H9 (cell line): ENCODE results near the gene ARHGAP35. TPM values are rescaled to one million over a fixed set of nuclear protein-coding genes. Genes with fewer than 3 reads are reported as not detected.

Experiments
- DNase-seq: peaks from one replicate; pipeline ENCODE4 v3.0.0-alpha.2; 2017
- H2AFZ ChIP-seq: one replicate; pipeline ENCODE4 v1.6.1; 2013; ENCODE audit warnings: mild to moderate bottlenecking, low read length, control low read depth, moderate library complexity
- H2AK5ac ChIP-seq: 2 replicates; pipeline ENCODE4 v1.6.1; 2013; ENCODE audit warnings: low read length, control low read depth, mixed read lengths; ENCODE audit not compliant: insufficient read length
- H2BK120ac ChIP-seq: one replicate; pipeline ENCODE4 v1.6.1; 2013; ENCODE audit warnings: low read depth, mild to moderate bottlenecking, low read length, control low read depth, inconsistent platforms; ENCODE audit not compliant: poor library complexity, severe bottlenecking
- H2BK12ac ChIP-seq: 2 replicates; pipeline ENCODE4 v1.6.1; 2013; ENCODE audit warnings: low read length, control low read depth, mixed read lengths, low read depth; ENCODE audit not compliant: insufficient read length
- H2BK15ac ChIP-seq: 2 replicates; pipeline ENCODE4 v1.6.1; 2013; ENCODE audit warnings: low read depth, low read length, control low read depth
- H2BK20ac ChIP-seq: one replicate; pipeline ENCODE4 v1.6.1; 2013; ENCODE audit warnings: low read depth, mild to moderate bottlenecking, low read length, control low read depth, inconsistent platforms; ENCODE audit not compliant: poor library complexity, severe bottlenecking
- H2BK5ac ChIP-seq: 2 replicates; pipeline ENCODE4 v1.6.1; 2013; ENCODE audit warnings: low read length, control low read depth, mixed read lengths; ENCODE audit not compliant: insufficient read length
- H3K14ac ChIP-seq: 2 replicates; pipeline ENCODE4 v1.6.1; 2013; ENCODE audit warnings: low read length, control low read depth; ENCODE audit not compliant: insufficient read depth
- H3K18ac ChIP-seq: 2 replicates; pipeline ENCODE4 v1.6.1; 2013; ENCODE audit warnings: low read depth, mild to moderate bottlenecking, mixed read lengths, low read length, control low read depth; ENCODE audit not compliant: insufficient read length
- H3K23ac ChIP-seq: 2 replicates; pipeline ENCODE4 v1.6.1; 2013; ENCODE audit warnings: low read length, control low read depth, mixed read lengths, low read depth; ENCODE audit not compliant: insufficient read length
- H3K23me2 ChIP-seq: 2 replicates; pipeline ENCODE4 v1.6.1; 2013; ENCODE audit warnings: low read depth, mild to moderate bottlenecking, mixed read lengths, low read length, control low read depth; ENCODE audit not compliant: insufficient read length, poor library complexity, severe bottlenecking
- H3K27ac ChIP-seq: 2 replicates; pipeline ENCODE4 v1.5.1; 2013; ENCODE audit warnings: low read length, control low read depth, mixed read lengths, low read depth; ENCODE audit not compliant: insufficient read length
- H3K27me3 ChIP-seq: 2 replicates; pipeline ENCODE4 v1.6.1; 2013; ENCODE audit warnings: low read length, control low read depth, inconsistent platforms; ENCODE audit not compliant: insufficient read depth
- H3K4ac ChIP-seq: 2 replicates; pipeline ENCODE4 v1.6.1; 2013; ENCODE audit warnings: low read depth, mild to moderate bottlenecking, control low read depth, inconsistent platforms, low read length, moderate library complexity
- H3K4me1 ChIP-seq: 2 replicates; pipeline ENCODE4 v1.6.1; 2013; ENCODE audit warnings: low read length, control low read depth, inconsistent platforms; ENCODE audit not compliant: insufficient read depth
- H3K4me2 ChIP-seq: 2 replicates; pipeline ENCODE4 v1.6.1; 2013; ENCODE audit warnings: low read length, control low read depth, mixed read lengths; ENCODE audit not compliant: insufficient read length, insufficient read depth
- H3K56ac ChIP-seq: 2 replicates; pipeline ENCODE4 v1.6.1; 2013; ENCODE audit warnings: low read depth, mild to moderate bottlenecking, mixed read lengths, low read length, control low read depth; ENCODE audit not compliant: insufficient read length
- H3K79me1 ChIP-seq: 2 replicates; pipeline ENCODE4 v1.6.1; 2013; ENCODE audit warnings: low read depth, mild to moderate bottlenecking, moderate library complexity, low read length, control low read depth, inconsistent platforms; ENCODE audit not compliant: insufficient read depth, poor library complexity, severe bottlenecking
- H3K79me2 ChIP-seq: 2 replicates; pipeline ENCODE4 v1.6.1; 2013; ENCODE audit warnings: low read length, control low read depth, inconsistent platforms; ENCODE audit not compliant: insufficient read depth
- H3K9ac ChIP-seq: 2 replicates; pipeline ENCODE4 v1.6.1; 2013; ENCODE audit warnings: low read length, control low read depth, mixed read lengths; ENCODE audit not compliant: insufficient read length; ENCODE audit errors: extremely low read depth
- H3K9me3 ChIP-seq: one replicate; pipeline ENCODE4 v1.6.1; 2013; ENCODE audit warnings: low read depth, low read length, inconsistent platforms; ENCODE audit not compliant: control insufficient read depth
- H3T11ph ChIP-seq: one replicate; pipeline ENCODE4 v1.6.1; 2013; ENCODE audit warnings: mild to moderate bottlenecking, low read length, control low read depth, inconsistent platforms
- H4K20me1 ChIP-seq: one replicate; pipeline ENCODE4 v1.6.1; 2013; ENCODE audit not compliant: control insufficient read depth, insufficient read length, insufficient read depth
- H4K5ac ChIP-seq: 2 replicates; pipeline ENCODE4 v1.6.1; 2013; ENCODE audit warnings: low read depth, mild to moderate bottlenecking, mixed read lengths, low read length, control low read depth; ENCODE audit not compliant: insufficient read length
- H4K8ac ChIP-seq: replicated peaks from 2 replicates; pipeline ENCODE4 v1.6.1; 2013; ENCODE audit warnings: low read length, control low read depth, mixed read lengths, low read depth; ENCODE audit not compliant: insufficient read length
- H4K91ac ChIP-seq: 2 replicates; pipeline ENCODE4 v1.6.1; 2013; ENCODE audit warnings: low read depth, mild to moderate bottlenecking, moderate library complexity, mixed read lengths, low read length, control low read depth; ENCODE audit not compliant: insufficient read length
- H3K27ac Mint-ChIP-seq, 3 experiments: 2 replicates in 2 of 3; 3 replicates in 1 of 3; pipeline ENCODE4 v1.8.0; 2020 to 2021; ENCODE audit warnings: mixed read lengths in 3 of 3, mild to moderate bottlenecking in 1 of 3, moderate library complexity in 1 of 3
- H3K27me3 Mint-ChIP-seq: 2 replicates; pipeline ENCODE4 v1.8.0; 2021; ENCODE audit warnings: low read depth, mild to moderate bottlenecking, moderate library complexity, mixed read lengths
- H3K36me3 Mint-ChIP-seq, 3 experiments: 2 replicates in 2 of 3; 3 replicates in 1 of 3; pipeline ENCODE4 v1.8.0; 2020 to 2021; ENCODE audit warnings: low read depth in 3 of 3, mixed read lengths in 3 of 3; ENCODE audit not compliant: insufficient read depth in 1 of 3
- H3K4me1 Mint-ChIP-seq, 2 experiments: 2 replicates each; pipeline ENCODE4 v1.8.0; 2020; ENCODE audit warnings: mixed read lengths in 2 of 2
- H3K4me3 Mint-ChIP-seq, 2 experiments: 2 replicates in 1 of 2; 3 replicates in 1 of 2; pipeline ENCODE4 v1.8.0; 2020 to 2021; ENCODE audit warnings: mild to moderate bottlenecking in 2 of 2, mixed read lengths in 2 of 2, moderate library complexity in 1 of 2
- H3K9me3 Mint-ChIP-seq, 2 experiments: 2 replicates in 1 of 2; 3 replicates in 1 of 2; pipeline ENCODE4 v1.8.0; 2020; ENCODE audit warnings: mild to moderate bottlenecking in 2 of 2, mixed read lengths in 2 of 2, moderate library complexity in 1 of 2
- WGBS: extraction: QIAGEN DNeasy Blood & Tissue Kit; methylation state at CpG from one replicate; pipeline ENCODE4 v1.1.7; 2013; ENCODE audit warnings: missing lambda C conversion rate, low lambda C conversion rate, mixed read lengths; ENCODE audit not compliant: insufficient read length; ENCODE audit errors: extremely low coverage; 5-methylcytosine and 5-hydroxymethylcytosine counted together
- total RNA-seq: library from RNA; stranded (reverse); gene quantifications from 2 replicates; pipeline ENCODE4 v1.2.1, GENCODE V29; 2021
- TF ChIP-seq, protein P1 (sequence below): fragments of 200-600 bp; sonication (generic); conservative IDR thresholded peaks from 3 replicates; pipeline ENCODE4 v1.8.0; 2021; ENCODE audit warnings: antibody characterized with exemption, mild to moderate bottlenecking

The ARHGAP35 gene
- total RNA-seq, 1 experiment from 2014 or later: 49.8 TPM

DNA sequence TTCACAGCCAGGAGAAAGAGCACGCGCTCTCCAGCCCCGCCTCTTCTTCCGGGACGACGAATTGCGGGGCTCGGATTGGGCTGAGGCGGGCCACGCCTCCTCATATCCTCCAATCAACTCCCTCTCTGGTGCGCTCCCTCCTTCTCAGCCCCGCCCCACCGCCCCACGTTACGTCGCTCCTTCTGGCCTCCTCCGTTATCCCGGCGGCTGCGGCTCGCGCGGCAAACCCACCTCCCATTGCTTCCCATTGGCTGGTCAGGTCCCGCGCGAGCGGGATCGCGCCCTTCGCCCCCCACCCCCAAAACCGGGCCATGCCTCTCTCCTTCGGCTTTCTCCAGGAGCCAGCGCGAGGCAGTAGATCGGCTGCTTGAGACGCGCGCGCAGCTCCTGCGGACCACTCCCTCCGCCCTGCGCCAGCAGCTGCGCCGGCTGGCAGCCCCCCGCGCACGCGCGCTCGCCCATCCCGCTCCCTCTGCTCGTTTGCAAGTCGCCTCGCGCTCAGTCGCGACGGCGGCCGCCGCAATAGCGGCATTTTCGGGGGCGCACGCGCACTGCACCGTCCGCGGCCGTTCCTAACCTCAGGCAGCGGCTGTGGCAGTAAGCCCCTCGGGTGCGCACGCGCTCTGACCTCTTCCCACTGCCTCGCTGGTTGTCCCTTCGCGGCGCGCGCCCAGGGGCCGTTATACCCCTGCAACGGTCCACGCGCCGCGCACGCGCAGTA lies 512 bp upstream of the ARHGAP35 start:
- TF ChIP-seq, protein P1, sequence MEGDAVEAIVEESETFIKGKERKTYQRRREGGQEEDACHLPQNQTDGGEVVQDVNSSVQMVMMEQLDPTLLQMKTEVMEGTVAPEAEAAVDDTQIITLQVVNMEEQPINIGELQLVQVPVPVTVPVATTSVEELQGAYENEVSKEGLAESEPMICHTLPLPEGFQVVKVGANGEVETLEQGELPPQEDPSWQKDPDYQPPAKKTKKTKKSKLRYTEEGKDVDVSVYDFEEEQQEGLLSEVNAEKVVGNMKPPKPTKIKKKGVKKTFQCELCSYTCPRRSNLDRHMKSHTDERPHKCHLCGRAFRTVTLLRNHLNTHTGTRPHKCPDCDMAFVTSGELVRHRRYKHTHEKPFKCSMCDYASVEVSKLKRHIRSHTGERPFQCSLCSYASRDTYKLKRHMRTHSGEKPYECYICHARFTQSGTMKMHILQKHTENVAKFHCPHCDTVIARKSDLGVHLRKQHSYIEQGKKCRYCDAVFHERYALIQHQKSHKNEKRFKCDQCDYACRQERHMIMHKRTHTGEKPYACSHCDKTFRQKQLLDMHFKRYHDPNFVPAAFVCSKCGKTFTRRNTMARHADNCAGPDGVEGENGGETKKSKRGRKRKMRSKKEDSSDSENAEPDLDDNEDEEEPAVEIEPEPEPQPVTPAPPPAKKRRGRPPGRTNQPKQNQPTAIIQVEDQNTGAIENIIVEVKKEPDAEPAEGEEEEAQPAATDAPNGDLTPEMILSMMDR: no peak
- Histone ChIP-seq H3K23me2 (peaks cover 26% of the 10 kb centered on the region), H2AFZ (no peak overlapping the region), H2BK120ac (no peak overlapping the region), H2BK20ac (no peak overlapping the region), H4K5ac (no peak overlapping the region), H3K18ac (peak overlapping the region; percentile 96), H3K4ac (no peak overlapping the region; the same call in 1 of the 2 replicates), H3K79me1 (no peaks in the 10 kb centered on the region), H3K27ac (peak overlapping the region; percentile 84), H3K4me2 (peak overlapping the region; percentile 48), H2AK5ac (no peak overlapping the region), H3K4me1 (peaks cover 4% of the 10 kb centered on the region; the same call in 1 of the 2 replicates), H3T11ph (no peak overlapping the region), H3K79me2 (peaks cover 33% of the 10 kb centered on the region), H3K9me3 (no peaks in the 10 kb centered on the region), H3K56ac (no peak overlapping the region), H2BK5ac (no peak overlapping the region), H3K27me3 (no peaks in the 10 kb centered on the region; the same call in 1 of the 2 replicates), H3K14ac (peak overlapping the region; percentile 98), H4K20me1 (peaks cover 2% of the 10 kb centered on the region), H2BK12ac (no peak overlapping the region), H4K91ac (peak overlapping the region; percentile 84), H3K9ac (peak overlapping the region; percentile 85), H4K8ac (no peak overlapping the region), H3K23ac (no peak overlapping the region), H2BK15ac (no peak overlapping the region)
- Mint-ChIP-seq H3K4me3 (peak overlapping the region; percentile 69 to 83), H3K4me1 (peaks cover 8 to 17% of the 10 kb centered on the region in 2 experiments), H3K36me3 (peaks cover 0 to 4% (median 3%) of the 10 kb centered on the region in 3 experiments; a peak in 3 of 7 replicates), H3K27me3 (peaks cover 7% of the 10 kb centered on the region), H3K27ac (peak overlapping the region; percentile 96), H3K9me3 (no peaks in the 10 kb centered on the region)
- peak; percentile 99 for DNase-seq
- no CpG with 5 or more reads among the region's 89 CpGs for WGBS
